Activated naive CD8-positive, alpha-beta T cell treated with anti-CD3 and anti-CD28 coated beads for 36 hours (primary cell): ENCODE data around the gene PRODH. TPM values are rescaled to one million over a fixed set of nuclear protein-coding genes. Genes with fewer than 3 reads are reported as not detected.
A peak's percentile ranks its signal among the peaks of the same experiment; 100 is the strongest.
"Not testable (repeated sequence)": the region's sequence is repeated elsewhere in the genome, so short reads cannot be mapped to it uniquely, and the experiment has no call there.

Source experiments
- DNase-seq: peaks from one replicate; pipeline ENCODE4 v3.0.0; 2021
- H3K27ac Mint-ChIP-seq: one replicate; pipeline ENCODE4 v1.8.0; 2022; ENCODE audit warnings: mild to moderate bottlenecking, moderate library complexity, mixed read lengths
- H3K27me3 Mint-ChIP-seq: one replicate; pipeline ENCODE4 v1.8.0; 2022; ENCODE audit warnings: mild to moderate bottlenecking, mixed read lengths
- H3K36me3 Mint-ChIP-seq: one replicate; pipeline ENCODE4 v1.8.0; 2021; ENCODE audit warnings: mild to moderate bottlenecking, mixed read lengths
- H3K4me1 Mint-ChIP-seq: one replicate; pipeline ENCODE4 v1.8.0; 2021; ENCODE audit warnings: mixed read lengths
- H3K4me3 Mint-ChIP-seq: one replicate; pipeline ENCODE4 v1.8.0; 2022; ENCODE audit warnings: mild to moderate bottlenecking, moderate library complexity, mixed read lengths
- H3K9me3 Mint-ChIP-seq: one replicate; pipeline ENCODE4 v1.8.0; 2022; ENCODE audit warnings: mixed read lengths
- total RNA-seq, 2 experiments: library from RNA; stranded (reverse); gene quantifications; one replicate each; pipeline ENCODE4 v1.2.3, GENCODE V29; 2021

The PRODH gene
- total RNA-seq, 2 experiments from 2014 or later: not detected

GRCh38 chr22:18911535-18911934, 24.6 kb downstream of the PRODH start:
- not testable (repeated sequence) for DNase-seq, H3K36me3 Mint-ChIP-seq, H3K4me1 Mint-ChIP-seq, H3K27me3 Mint-ChIP-seq, H3K4me3 Mint-ChIP-seq, H3K27ac Mint-ChIP-seq, H3K9me3 Mint-ChIP-seq

DNA sequence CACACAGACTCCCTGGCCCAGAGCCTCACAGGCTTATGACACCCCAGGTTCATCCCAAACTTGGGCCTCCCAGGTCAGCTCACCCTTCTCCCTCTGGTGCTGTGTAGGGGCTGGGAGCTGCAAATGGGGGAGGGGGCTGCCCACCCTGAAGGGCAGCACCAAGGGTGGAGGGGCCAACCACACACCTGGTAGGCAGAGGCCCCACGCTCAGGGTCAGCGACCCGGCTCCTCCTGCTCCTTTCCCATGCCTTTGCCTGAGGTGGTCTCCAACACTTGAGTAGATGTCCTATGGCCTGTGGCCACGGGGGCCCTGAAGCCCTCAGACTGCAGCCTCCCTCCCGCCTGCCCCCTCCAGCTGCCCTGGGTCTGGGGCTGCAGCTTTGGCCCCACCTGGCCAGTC, 26.5 kb downstream of the PRODH start:
- Mint-ChIP-seq H3K36me3 (no peaks in the 10 kb centered on the region), H3K4me3 (no peak overlapping the region), H3K27me3 (no peaks in the 10 kb centered on the region), H3K9me3 (no peaks in the 10 kb centered on the region), H3K27ac (no peak overlapping the region), H3K4me1 (no peaks in the 10 kb centered on the region)
- no peak for DNase-seq

GRCh38 chr22:18906896-18907295, 29.2 kb downstream of the PRODH start:
- Mint-ChIP-seq H3K36me3 (no peaks in the 10 kb centered on the region), H3K4me3 (no peak overlapping the region)
- DNase-seq: no peak

GRCh38 chr22:18906410-18906745, 29.7 kb downstream of the PRODH start:
- H3K4me3 Mint-ChIP-seq, H3K9me3 Mint-ChIP-seq, DNase-seq, H3K27ac Mint-ChIP-seq, H3K27me3 Mint-ChIP-seq, H3K4me1 Mint-ChIP-seq, H3K36me3 Mint-ChIP-seq: not testable (repeated sequence)

More at GRCh38 chr22:18906896-18907295, 29.2 kb downstream of the PRODH start:
- H3K27ac Mint-ChIP-seq: no peak overlapping the region
- no peaks in the 10 kb centered on the region for H3K27me3 Mint-ChIP-seq
- no peaks in the 10 kb centered on the region for H3K9me3 Mint-ChIP-seq
- H3K4me1 Mint-ChIP-seq: no peaks in the 10 kb centered on the region

- no peaks in the 10 kb centered on the region for H3K27me3 Mint-ChIP-seq
- H3K9me3 Mint-ChIP-seq: no peaks in the 10 kb centered on the region
- H3K36me3 Mint-ChIP-seq: no peaks in the 10 kb centered on the region
Measured at GRCh38 chr22:18905540-18906409, 30.3 kb downstream of the PRODH start, which contains the start of gene DGCR6. DGCR6 (plus strand) TSS chr22:18906320; CDS start chr22:18906375, 55 bp downstream.

DNA sequence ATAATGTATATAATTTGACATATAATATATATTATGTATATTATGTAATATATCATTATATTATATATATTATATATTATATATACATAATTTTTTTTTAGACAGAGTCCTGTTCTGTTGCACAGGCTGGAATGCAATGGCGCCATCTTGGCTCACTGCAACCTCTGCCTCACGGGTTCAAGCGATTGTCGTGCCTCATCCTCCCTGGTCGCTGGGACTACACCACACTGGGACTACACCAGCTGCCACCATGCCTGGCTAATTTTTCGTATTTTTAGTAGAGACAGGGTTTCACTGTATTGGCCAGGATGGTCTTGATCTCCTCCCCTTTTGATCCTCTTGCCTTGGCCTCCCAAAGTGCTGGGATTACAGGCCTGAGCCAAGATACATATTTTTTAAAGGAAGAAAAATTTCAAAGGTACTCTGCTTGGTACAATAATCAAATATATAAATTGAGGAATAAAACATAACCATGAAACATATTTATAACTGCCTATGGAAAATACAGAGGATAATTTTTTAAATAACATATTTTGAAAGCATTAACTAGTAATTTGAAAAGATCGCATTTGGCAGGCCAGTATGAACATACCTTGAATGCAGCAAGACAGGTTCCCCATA, 39.9 kb downstream of the PRODH start:
- not testable (repeated sequence) for H3K27me3 Mint-ChIP-seq, DNase-seq, H3K36me3 Mint-ChIP-seq, H3K4me1 Mint-ChIP-seq, H3K27ac Mint-ChIP-seq, H3K4me3 Mint-ChIP-seq, H3K9me3 Mint-ChIP-seq

More at GRCh38 chr22:18905540-18906409, 30.3 kb downstream of the PRODH start, which contains the start of gene DGCR6:
- no peak within 1 kb of the TSS for H3K27ac Mint-ChIP-seq
- H3K4me1 Mint-ChIP-seq: no peaks in the 10 kb centered on the region
- no peak for DNase-seq
- H3K4me3 Mint-ChIP-seq: no peak within 1 kb of the TSS

- not testable (repeated sequence) for H3K27ac Mint-ChIP-seq, DNase-seq, H3K4me3 Mint-ChIP-seq, H3K36me3 Mint-ChIP-seq, H3K27me3 Mint-ChIP-seq, H3K4me1 Mint-ChIP-seq, H3K9me3 Mint-ChIP-seq
Measured at GRCh38 chr22:18893775-18894174, 42.3 kb downstream of the PRODH start.

DNA sequence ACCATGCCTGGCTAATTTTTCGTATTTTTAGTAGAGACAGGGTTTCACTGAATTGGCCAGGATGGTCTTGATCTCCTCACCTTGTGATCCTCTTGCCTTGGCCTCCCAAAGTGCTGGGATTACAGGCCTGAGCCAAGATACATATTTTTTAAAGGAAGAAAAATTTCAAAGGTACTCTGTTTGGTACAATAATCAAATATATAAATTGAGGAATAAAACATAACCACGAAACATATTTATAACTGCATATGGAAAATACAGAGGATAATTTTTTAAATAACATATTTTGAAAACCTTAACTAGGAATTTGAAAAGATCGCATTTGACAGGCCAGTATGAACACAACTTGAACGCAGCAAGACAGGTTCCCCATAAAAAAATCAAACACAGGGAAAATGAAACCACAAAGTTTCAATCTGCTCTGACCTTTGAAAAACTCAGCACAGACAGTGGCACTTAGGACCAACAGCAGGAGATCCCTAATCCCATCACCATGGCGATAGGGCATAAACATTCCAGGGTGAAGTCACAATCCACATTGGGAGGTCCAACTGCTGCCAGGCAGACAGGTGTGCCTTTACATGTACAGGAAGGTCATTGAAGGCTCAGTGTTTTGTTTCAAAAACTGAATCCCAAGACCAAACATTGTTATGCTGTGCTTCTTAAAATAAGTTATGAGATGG, 45.4 kb downstream of the PRODH start:
- not testable (repeated sequence) for H3K36me3 Mint-ChIP-seq, H3K27me3 Mint-ChIP-seq, H3K4me3 Mint-ChIP-seq

GRCh38 chr22:18888115-18888514, 48.0 kb downstream of the PRODH start:
- no peak overlapping the region for H3K4me3 Mint-ChIP-seq
- no peak for DNase-seq
- no peaks in the 10 kb centered on the region for H3K4me1 Mint-ChIP-seq
- peaks cover 1% of the 10 kb centered on the region for H3K9me3 Mint-ChIP-seq
- no peak overlapping the region for H3K27ac Mint-ChIP-seq
- no peaks in the 10 kb centered on the region for H3K36me3 Mint-ChIP-seq
- H3K27me3 Mint-ChIP-seq: no peaks in the 10 kb centered on the region

More for the DNA sequence above, 45.4 kb downstream of the PRODH start:
- H3K9me3 Mint-ChIP-seq, H3K4me1 Mint-ChIP-seq, DNase-seq, H3K27ac Mint-ChIP-seq: not testable (repeated sequence)

DNA sequence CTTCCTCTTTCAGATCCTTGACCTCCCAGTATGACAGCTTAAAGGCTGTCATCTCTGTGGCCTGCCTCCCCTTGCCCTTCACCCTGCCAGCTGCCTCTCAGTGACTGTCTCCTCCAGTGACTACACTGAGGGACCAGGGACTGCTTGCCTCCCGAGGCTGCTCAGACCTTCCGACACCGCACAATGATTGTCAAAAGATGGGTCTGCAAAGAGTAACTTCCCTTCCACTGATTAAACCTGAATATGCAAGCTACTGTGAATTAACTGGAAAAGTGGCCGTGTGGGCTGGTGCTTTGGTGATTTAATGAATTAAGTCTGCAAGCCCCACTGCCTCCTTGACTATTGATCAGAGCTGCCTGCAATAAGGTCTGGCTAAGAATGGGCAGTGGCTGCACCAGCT, 51.6 kb downstream of the PRODH start:
- H3K4me1 Mint-ChIP-seq, H3K4me3 Mint-ChIP-seq: not testable (repeated sequence)

DNA sequence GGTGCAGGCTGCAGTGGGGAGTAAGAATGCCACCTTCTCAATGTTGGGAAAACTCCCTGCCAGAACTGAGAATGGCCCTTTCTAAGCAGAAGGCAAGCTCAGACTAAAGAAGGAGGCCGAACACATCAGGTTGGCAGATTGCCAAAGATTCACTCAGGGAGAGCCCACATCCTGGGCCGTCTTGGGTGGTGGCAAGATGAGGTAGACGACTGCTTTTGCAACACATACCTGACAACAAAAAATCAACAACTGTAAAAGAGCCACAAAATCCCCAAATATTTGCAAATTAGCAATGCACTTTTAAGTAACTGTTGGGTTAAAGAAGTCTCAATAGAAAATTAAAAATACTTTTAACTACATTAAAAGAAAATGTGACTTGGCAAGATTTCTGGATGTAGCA, 54.8 kb downstream of the PRODH start:
- H3K4me1 Mint-ChIP-seq, H3K27ac Mint-ChIP-seq, H3K36me3 Mint-ChIP-seq, H3K27me3 Mint-ChIP-seq, H3K4me3 Mint-ChIP-seq, H3K9me3 Mint-ChIP-seq: not testable (repeated sequence)
- peak; percentile 26 for DNase-seq

More for the DNA sequence above, 51.6 kb downstream of the PRODH start:
- H3K27ac Mint-ChIP-seq, H3K36me3 Mint-ChIP-seq, H3K9me3 Mint-ChIP-seq, DNase-seq, H3K27me3 Mint-ChIP-seq: not testable (repeated sequence)

Other genes starting within 250 kb of the PRODH start
- 1 to 10 TPM in 1 of 2 experiments, under 1 TPM in 1; 0.68 to 2.1 TPM for gene DGCR6, start 30.0 kb downstream of the PRODH start, total RNA-seq
- gene DGCR2, start 186.1 kb upstream of the PRODH start, total RNA-seq: 10 to 100 TPM; 20.5 to 22.2 TPM
- not detected for gene TSSK2, start 195.0 kb upstream of the PRODH start, total RNA-seq
- gene ESS2, start 208.4 kb upstream of the PRODH start, total RNA-seq: 10 to 100 TPM; 16.8 to 18.0 TPM
- not detected for gene GSC2, start 214.0 kb upstream of the PRODH start, total RNA-seq
- gene SLC25A1, start 242.4 kb upstream of the PRODH start, total RNA-seq: 10 to 100 TPM; 47.9 to 53.8 TPM